SK-N-SH treated with all-trans-retinoic acid at 6 μM for 48 hours (cell line): ENCODE measurements around the gene GRAMD2B.

ENCODE experiments used
- BACH2 ChIP-seq: fragments of 250-450 bp; sonication (Bioruptor Pico); IDR thresholded peaks from 2 replicates; pipeline ENCODE4 v1.9.0; 2021; ENCODE audit warnings: mild to moderate bottlenecking, borderline replicate concordance
- CREB5 ChIP-seq: fragments of 250-450 bp; sonication (Bioruptor Pico); IDR thresholded peaks from 2 replicates; pipeline ENCODE4 v1.5.1; 2020; ENCODE audit warnings: low read depth, mild to moderate bottlenecking, moderate library complexity
- CSRNP3 ChIP-seq: fragments of 250-450 bp; sonication (Bioruptor Pico); IDR thresholded peaks from 2 replicates; pipeline ENCODE4 v1.5.1; 2021; ENCODE audit warnings: mild to moderate bottlenecking, moderate library complexity
- ISL1 ChIP-seq: fragments of 250-450 bp; sonication (Bioruptor Pico); IDR thresholded peaks from 2 replicates; pipeline ENCODE4 v2.1.2; 2022; ENCODE audit warnings: mild to moderate bottlenecking, moderate library complexity
- PATZ1 ChIP-seq: fragments of 250-450 bp; sonication (Bioruptor Pico); IDR thresholded peaks from 2 replicates; pipeline ENCODE4 v1.8.0; 2020; ENCODE audit warnings: mild to moderate bottlenecking, moderate library complexity, borderline replicate concordance
- PPARA ChIP-seq: fragments of 250-450 bp; sonication (Bioruptor Pico); IDR thresholded peaks from 2 replicates; pipeline ENCODE4 v1.5.0; 2020; ENCODE audit warnings: mild to moderate bottlenecking, borderline replicate concordance
- ZFP30 ChIP-seq: fragments of 450-650 bp; formaldehyde crosslinking; IDR thresholded peaks from 2 replicates; pipeline ENCODE4 v1.5.0; 2022; ENCODE audit warnings: mild to moderate bottlenecking, moderate library complexity
- ZNF70 ChIP-seq: fragments of 450-650 bp; formaldehyde crosslinking; IDR thresholded peaks from 2 replicates; pipeline ENCODE4 v1.5.0; 2020; ENCODE audit warnings: mild to moderate bottlenecking, moderate library complexity

GRCh38 chr5:126499853-126500342 is 76.7 kb downstream of the GRAMD2B start:
- no peak for TF ChIP-seq PPARA (CRISPR knock-in tag)
- TF ChIP-seq BACH2 (CRISPR knock-in tag) = no peak
- no peak for TF ChIP-seq PATZ1
- TF ChIP-seq ZFP30 (CRISPR knock-in tag) = no peak
- no peak for TF ChIP-seq ZNF70 (CRISPR knock-in tag)
- no peak for TF ChIP-seq CSRNP3 (CRISPR knock-in tag)
- no peak for TF ChIP-seq ISL1 (CRISPR knock-in tag)
- no peak for TF ChIP-seq CREB5
